ENCODE results near the gene DCAF4. TPM values are rescaled to one million over a fixed set of nuclear protein-coding genes. Genes with fewer than 3 reads are reported as not detected.

Gene DCAF4, protein sequence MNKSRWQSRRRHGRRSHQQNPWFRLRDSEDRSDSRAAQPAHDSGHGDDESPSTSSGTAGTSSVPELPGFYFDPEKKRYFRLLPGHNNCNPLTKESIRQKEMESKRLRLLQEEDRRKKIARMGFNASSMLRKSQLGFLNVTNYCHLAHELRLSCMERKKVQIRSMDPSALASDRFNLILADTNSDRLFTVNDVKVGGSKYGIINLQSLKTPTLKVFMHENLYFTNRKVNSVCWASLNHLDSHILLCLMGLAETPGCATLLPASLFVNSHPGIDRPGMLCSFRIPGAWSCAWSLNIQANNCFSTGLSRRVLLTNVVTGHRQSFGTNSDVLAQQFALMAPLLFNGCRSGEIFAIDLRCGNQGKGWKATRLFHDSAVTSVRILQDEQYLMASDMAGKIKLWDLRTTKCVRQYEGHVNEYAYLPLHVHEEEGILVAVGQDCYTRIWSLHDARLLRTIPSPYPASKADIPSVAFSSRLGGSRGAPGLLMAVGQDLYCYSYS
- total RNA-seq = 21.6 and 33.6 TPM in 2 replicates

DNA sequence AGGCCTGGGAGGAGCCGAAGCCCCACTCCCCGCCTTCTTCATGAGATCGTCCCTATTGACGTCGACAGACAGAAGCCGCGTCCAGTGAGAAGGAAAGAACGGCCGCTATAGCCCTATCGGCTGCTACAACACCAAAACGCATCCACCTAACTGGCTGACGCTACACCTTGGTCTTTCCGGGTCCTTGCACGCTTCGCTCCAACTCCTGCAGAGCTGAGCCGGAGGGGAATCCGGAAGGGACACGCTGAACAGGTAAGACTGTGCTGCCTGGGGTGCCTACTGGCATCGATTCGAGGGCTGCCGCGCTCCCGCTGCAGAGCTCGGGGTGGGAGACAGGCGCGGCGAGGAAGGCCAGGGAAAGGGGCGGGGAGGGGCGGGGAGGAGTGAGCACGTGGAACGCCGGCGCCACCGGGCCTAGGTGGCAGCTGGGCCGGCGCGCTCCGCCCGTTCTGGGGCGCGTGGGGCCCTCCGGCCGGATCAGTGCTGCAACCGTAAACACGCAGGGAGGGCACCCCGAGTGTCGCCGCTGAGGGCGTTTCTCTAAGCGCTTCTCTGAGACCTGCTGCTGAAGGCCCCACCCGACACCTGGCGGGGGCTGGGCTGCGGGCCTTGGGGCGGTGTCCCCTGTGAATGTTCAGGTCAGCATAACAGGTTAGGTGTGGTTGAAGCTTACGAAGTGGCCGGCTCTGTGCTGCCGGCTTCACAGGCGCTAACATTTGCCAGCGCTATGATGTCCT is at the start of gene DCAF4:
Gene DCAF4 (plus strand): TSS at position 173 of the 737 bp plus-strand sequence. CDS start 11,515 bp downstream, outside the sequence.

DNA sequence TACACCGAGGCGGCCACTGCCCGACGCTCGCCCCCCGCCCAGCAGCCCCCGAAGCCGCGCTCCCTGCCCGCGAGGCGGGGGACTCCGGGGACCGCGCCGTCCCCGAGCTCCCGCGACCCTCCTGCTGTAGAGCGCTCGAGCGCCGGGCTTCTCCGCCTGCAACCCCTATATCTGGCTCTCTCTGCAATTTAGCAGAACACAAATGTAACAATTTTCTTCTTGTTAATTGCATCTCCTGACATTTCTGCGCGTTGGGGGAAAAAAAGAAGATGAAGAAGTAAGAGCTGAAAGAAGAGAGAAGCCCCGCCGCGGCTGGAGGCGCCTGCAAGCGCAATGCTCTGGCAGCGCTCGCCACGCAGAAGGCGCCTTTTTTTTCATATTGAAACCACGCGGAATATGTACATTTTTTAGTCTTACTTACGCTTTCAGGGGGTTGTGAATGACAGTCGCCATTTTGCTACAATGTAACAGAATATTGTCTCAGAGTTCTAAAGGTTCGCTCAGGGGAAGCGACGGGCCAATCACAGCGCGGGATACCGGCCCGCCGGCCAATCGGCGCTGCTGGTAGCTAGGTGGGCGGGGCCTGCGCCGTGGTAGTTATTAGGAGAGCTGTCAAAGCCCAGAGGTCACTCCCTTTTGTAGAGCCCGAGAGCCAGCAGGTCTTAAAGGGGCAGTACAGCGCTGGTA is 32.5 kb upstream of the DCAF4 start, which contains the start of gene DPF3:
Gene DPF3 (minus strand): TSS at position 466 of the 687 bp plus-strand sequence. CDS start 13 bp downstream, at position 453.

Other genes starting within 250 kb of the DCAF4 start
- gene DPF3, start 32.4 kb upstream of the DCAF4 start, total RNA-seq = 0.11 TPM in 1 of 2 replicates, not detected in the other
- gene ZFYVE1, start 100.6 kb downstream of the DCAF4 start, total RNA-seq = 25.8 and 34.9 TPM in 2 replicates
- 33.3 and 37.7 TPM in 2 replicates for gene RBM25, start 132.1 kb downstream of the DCAF4 start, total RNA-seq
- gene PSEN1, start 210.0 kb downstream of the DCAF4 start, total RNA-seq = 35.3 and 43.3 TPM in 2 replicates